IMR-90 (cell line): ENCODE data around the gene ADCK2. TPM values are rescaled to one million over a fixed set of nuclear protein-coding genes. Genes with fewer than 3 reads are reported as not detected.

Source experiments
- ATAC-seq: fragments of 200-7000 bp; cut with Tn5 transposase; 2 replicates; pipeline ENCODE4 v1.9.1; 2020; ENCODE audit warnings: low read depth, mild to moderate bottlenecking, moderate library complexity
- BruUV-seq: library from RNA; stranded (reverse); fragments of 400-500 nt; replicated peaks from 2 replicates; lab custom pipeline; 2021; lab: Mats Ljungman, UMichigan
- CTCF ChIA-PET: fragments of 300-600 bp; formaldehyde crosslinking; extraction: SDS; loops from one replicate; lab custom pipeline; 2021; ENCODE audit warnings: antibody characterized with exemption; lab: Yijun Ruan, JAX
- POLR2A ChIA-PET: fragments of 300-600 bp; sonication (Branson Sonifier 250); formaldehyde crosslinking; loops from one replicate; lab custom pipeline; 2022; ENCODE audit warnings: antibody characterized with exemption; ENCODE audit not compliant: unreplicated experiment; lab: Charles Lee
- DNase-seq: peaks from one replicate; pipeline ENCODE4 v3.0.0; 2013
- H2AFZ ChIP-seq: replicated peaks from 2 replicates; pipeline ENCODE3; 2013; ENCODE audit warnings: low read length, mild to moderate bottlenecking; ENCODE audit not compliant: poor library complexity
- H2AK5ac ChIP-seq: 2 replicates; pipeline ENCODE4 v1.6.1; 2013; ENCODE audit warnings: low read depth, low read length, inconsistent platforms
- H2AK9ac ChIP-seq: replicated peaks from 2 replicates; pipeline ENCODE3; 2013; ENCODE audit warnings: mild to moderate bottlenecking, low read depth, low read length, moderate library complexity; ENCODE audit not compliant: poor library complexity
- H2BK120ac ChIP-seq: 2 replicates; pipeline ENCODE4 v1.6.1; 2013; ENCODE audit warnings: low read depth, low read length, inconsistent platforms
- H2BK15ac ChIP-seq: 3 replicates; pipeline ENCODE4 v1.6.1; 2013; ENCODE audit warnings: low read depth, low read length, inconsistent platforms
- H2BK20ac ChIP-seq: 2 replicates; pipeline ENCODE4 v1.6.1; 2013; ENCODE audit warnings: low read depth, mild to moderate bottlenecking, inconsistent platforms, low read length, moderate library complexity
- H2BK5ac ChIP-seq: 2 replicates; pipeline ENCODE4 v1.6.1; 2013; ENCODE audit warnings: mild to moderate bottlenecking, low read depth, low read length, inconsistent platforms; ENCODE audit not compliant: poor library complexity, severe bottlenecking
- H3K14ac ChIP-seq: replicated peaks from 2 replicates; pipeline ENCODE4 v1.6.1; 2013; ENCODE audit warnings: low read depth, low read length, inconsistent platforms
- H3K18ac ChIP-seq: 2 replicates; pipeline ENCODE4 v1.6.1; 2013; ENCODE audit warnings: low read depth, low read length, control low read depth
- H3K23ac ChIP-seq: 2 replicates; pipeline ENCODE4 v1.6.1; 2013; ENCODE audit warnings: low read depth, low read length, inconsistent platforms
- H3K27ac ChIP-seq: 2 replicates; pipeline ENCODE4 v1.5.1; 2013; ENCODE audit warnings: mild to moderate bottlenecking, control low read depth, low read length; ENCODE audit not compliant: insufficient read depth
- H3K27me3 ChIP-seq: 2 replicates; pipeline ENCODE4 v1.6.1; 2013; ENCODE audit warnings: low read length; ENCODE audit not compliant: control insufficient read depth, insufficient read depth
- H3K36me3 ChIP-seq: 2 replicates; pipeline ENCODE4 v1.6.1; 2013; ENCODE audit warnings: low read length, mixed read lengths; ENCODE audit not compliant: control insufficient read depth, insufficient read depth
- H3K4ac ChIP-seq: 2 replicates; pipeline ENCODE4 v1.6.1; 2013; ENCODE audit warnings: low read depth, low read length, inconsistent platforms
- H3K4me1 ChIP-seq: 2 replicates; pipeline ENCODE4 v1.6.1; 2013; ENCODE audit warnings: low read length, mixed read lengths; ENCODE audit not compliant: control insufficient read depth, insufficient read depth
- H3K4me2 ChIP-seq: 2 replicates; pipeline ENCODE4 v1.6.1; 2013; ENCODE audit warnings: low read depth, mild to moderate bottlenecking, control low read depth, low read length, moderate library complexity
- H3K4me3 ChIP-seq: 2 replicates; pipeline ENCODE4 v1.5.1; 2013; ENCODE audit warnings: low read depth, mild to moderate bottlenecking, control low read depth, low read length, moderate library complexity; ENCODE audit not compliant: insufficient read depth
- H3K56ac ChIP-seq: 2 replicates; pipeline ENCODE4 v1.6.1; 2013; ENCODE audit warnings: low read length, inconsistent platforms; ENCODE audit not compliant: insufficient read depth; ENCODE audit errors: extremely low read depth
- H3K79me1 ChIP-seq, 2 experiments: 2 replicates each; pipeline ENCODE4 v1.6.1; 2013; ENCODE audit warnings: low read length in 2 of 2, inconsistent platforms in 1 of 2, low read depth in 1 of 2
- H3K9ac ChIP-seq: 2 replicates; pipeline ENCODE4 v1.6.1; 2013; ENCODE audit warnings: low read depth, low read length, control low read depth
- H3K9me1 ChIP-seq: 2 replicates; pipeline ENCODE4 v1.6.1; 2013; ENCODE audit warnings: low read length, inconsistent platforms; ENCODE audit not compliant: insufficient read depth
- H3K9me3 ChIP-seq: 2 replicates; pipeline ENCODE4 v1.6.1; 2013; ENCODE audit warnings: low read length; ENCODE audit not compliant: control insufficient read depth, insufficient read depth
- H4K20me1 ChIP-seq: 2 replicates; pipeline ENCODE4 v1.6.1; 2013; ENCODE audit warnings: low read length, inconsistent platforms; ENCODE audit not compliant: insufficient read depth
- H4K5ac ChIP-seq: 2 replicates; pipeline ENCODE4 v1.6.1; 2013; ENCODE audit warnings: mild to moderate bottlenecking, low read depth, low read length, control low read depth
- H4K8ac ChIP-seq, 2 experiments: 2 replicates each; pipeline ENCODE4 v1.6.1; 2013; ENCODE audit warnings: low read depth in 2 of 2, low read length in 2 of 2, control low read depth in 1 of 2, inconsistent platforms in 1 of 2
- H4K91ac ChIP-seq: 2 replicates; pipeline ENCODE4 v1.6.1; 2013; ENCODE audit warnings: low read depth, low read length, inconsistent platforms; ENCODE audit not compliant: insufficient read depth
- BHLHE40 ChIP-seq: fragments of 150-350 bp; IDR thresholded peaks from 2 replicates; pipeline ENCODE4 v1.6.1; 2016; ENCODE audit warnings: mild to moderate bottlenecking, low read depth, low read length
- CEBPB ChIP-seq: IDR thresholded peaks from 2 replicates; pipeline ENCODE4 v1.6.1; 2012; ENCODE audit warnings: low read depth, low read length, improper control_type of control experiment
- NFE2L2 ChIP-seq: fragments of 150-350 bp; IDR thresholded peaks from 2 replicates; pipeline ENCODE4 v1.6.1; 2016; ENCODE audit warnings: low read depth, mild to moderate bottlenecking, low read length
- POLR2A ChIP-seq: IDR thresholded peaks from 2 replicates; pipeline ENCODE4 v1.6.1; 2012; ENCODE audit warnings: mild to moderate bottlenecking, low read depth, low read length
- RCOR1 ChIP-seq: IDR thresholded peaks from 2 replicates; pipeline ENCODE4 v1.6.1; 2012; ENCODE audit warnings: mild to moderate bottlenecking, low read length, improper control_type of control experiment; ENCODE audit not compliant: insufficient replicate concordance
- RFX5 ChIP-seq: IDR thresholded peaks from 2 replicates; pipeline ENCODE4 v1.8.0; 2012; ENCODE audit warnings: low read depth, mild to moderate bottlenecking, low read length, moderate library complexity
- WGBS, 2 experiments: methylation state at CpG; one replicate each; pipeline versions ENCODE4 v1.1.5 to v1.1.7; 2013; ENCODE audit warnings: missing lambda C conversion rate in 2 of 2; ENCODE audit not compliant: insufficient read length in 1 of 2; ENCODE audit errors: extremely low coverage in 2 of 2; 5-methylcytosine and 5-hydroxymethylcytosine counted together
- dilution Hi-C: fragments of 300-500 bp; cut with HindIII; formaldehyde crosslinking; loops from one replicate; pipeline ENCODE4 v1.14.3; 2018; ENCODE audit warnings: low sequenced_read_pairs; ENCODE audit not compliant: unreplicated experiment
- in situ Hi-C: fragments of 300-500 bp; cut with MboI; formaldehyde crosslinking; loops from 3 replicates; pipeline ENCODE4 v1.14.3; 2019; ENCODE audit warnings: low sequenced_read_pairs, inconsistent platforms, mixed read lengths
- intact Hi-C: fragments of 100-400 bp; cut with micrococcal nuclease; formaldehyde crosslinking; loops from 2 replicates; pipeline ENCODE4 v1.10.0; 2022
- polyA plus RNA-seq, 3 experiments: library from polyadenylated mRNA; depleted of rRNA; stranded (reverse); fragments of >200 nt; gene quantifications; 2 replicates each; pipeline ENCODE4 v1.2.3, GENCODE V29; 2012; ENCODE audit warnings: low replicate concordance in 1 of 3
- total RNA-seq: library from RNA; depleted of rRNA; stranded (reverse); fragments of >200 nt; gene quantifications from 2 replicates; pipeline ENCODE4 v1.2.3, GENCODE V29; 2012
- TF ChIP-seq, protein P1 (sequence below): fragments of 150-350 bp; IDR thresholded peaks from 2 replicates; pipeline ENCODE4 v1.6.1; 2017; ENCODE audit warnings: mild to moderate bottlenecking, antibody characterized with exemption, low read length, low read depth

Gene ADCK2
- total and polyA plus RNA-seq, 2 of the 4 experiments (the other 2 are of a cell fraction), result 7.1 to 10.0 TPM

DNA sequence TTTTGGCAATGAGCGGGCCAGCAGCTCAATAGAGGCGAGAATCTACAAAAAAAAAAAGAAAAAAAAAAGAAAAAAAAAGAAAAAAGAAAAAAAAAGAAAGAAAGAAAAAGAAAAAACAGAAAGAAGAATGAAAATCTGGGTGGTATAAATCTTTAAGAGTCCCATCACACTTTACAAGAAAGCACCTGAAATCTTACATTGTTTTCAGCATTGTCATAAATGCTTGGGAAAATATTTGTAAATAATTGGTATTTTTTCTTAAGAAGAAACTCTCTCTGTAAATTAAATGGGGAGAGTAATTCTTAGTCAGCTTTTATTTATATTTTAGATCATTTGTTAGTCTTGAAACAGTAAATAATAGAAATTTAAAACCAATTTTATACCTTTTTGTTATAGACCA, 62.0 kb downstream of the ADCK2 start:
- Histone ChIP-seq H3K18ac (no peak overlapping the region), H3K36me3 (peaks cover 2% of the 10 kb centered on the region; the same call in 1 of the 2 replicates), H2AK5ac (no peak overlapping the region), H3K14ac (no peak overlapping the region), H3K56ac (no peak overlapping the region), H3K23ac (no peak overlapping the region), H2BK20ac (no peak overlapping the region), H4K8ac (no peak overlapping the region), H2BK5ac (no peak overlapping the region), H3K4me2 (no peak overlapping the region), H3K27me3 (no peaks in the 10 kb centered on the region), H3K9me1 (no peaks in the 10 kb centered on the region), H3K27ac (no peak overlapping the region), H3K79me1 (0 out of 4 replicates have a peak, but pooled peaks cover 0 to 2% of the 10 kb centered on the region in 2 experiments), H2AFZ (no peak overlapping the region), H4K5ac (no peak overlapping the region), H3K4me1 (no peaks in the 10 kb centered on the region), H3K4me3 (no peak overlapping the region), H2BK120ac (no peak overlapping the region), H4K20me1 (no peaks in the 10 kb centered on the region), H3K9ac (no peak overlapping the region), H4K91ac (no peak overlapping the region), H3K4ac (no peak overlapping the region), H2BK15ac (no peak overlapping the region), H2AK9ac (no peak overlapping the region), H3K9me3 (no peaks in the 10 kb centered on the region)
- POLR2A ChIA-PET, result no interaction called here
- intact Hi-C loops (no loop called here), in situ Hi-C loops (no loop called here), dilution Hi-C loops (no loop called here)
- no CpG with 5 or more reads among the region's 2 CpGs for WGBS, 2 experiments
- no TSS peak for BruUV-seq
- ATAC-seq (no peak), DNase-seq (no peak)
- CTCF ChIA-PET, result no interaction called here
- TF ChIP-seq, protein P1, sequence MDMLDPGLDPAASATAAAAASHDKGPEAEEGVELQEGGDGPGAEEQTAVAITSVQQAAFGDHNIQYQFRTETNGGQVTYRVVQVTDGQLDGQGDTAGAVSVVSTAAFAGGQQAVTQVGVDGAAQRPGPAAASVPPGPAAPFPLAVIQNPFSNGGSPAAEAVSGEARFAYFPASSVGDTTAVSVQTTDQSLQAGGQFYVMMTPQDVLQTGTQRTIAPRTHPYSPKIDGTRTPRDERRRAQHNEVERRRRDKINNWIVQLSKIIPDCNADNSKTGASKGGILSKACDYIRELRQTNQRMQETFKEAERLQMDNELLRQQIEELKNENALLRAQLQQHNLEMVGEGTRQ, result no peak
- no peak for TF ChIP-seq NFE2L2
- TF ChIP-seq BHLHE40, result no peak
- no peak for TF ChIP-seq RFX5
- TF ChIP-seq POLR2A, result no peak
- no peak for TF ChIP-seq CEBPB
- TF ChIP-seq RCOR1, result no peak
